Activated T-helper 1 cell treated with anti-CD3 and anti-CD28 coated beads, Interleukin-2, amount 50 U/mL, for 16 hours (primary cell): Measurements from ENCODE around the gene GALE.
"Not testable (repeated sequence)": the region's sequence is repeated elsewhere in the genome, so short reads cannot be mapped to it uniquely, and the experiment has no call there.

Experiments used
- DNase-seq, 2 donors: peaks; one replicate each; pipeline ENCODE4 v3.0.0-alpha.2; 2020; ENCODE audit warnings: low read depth in 1 of 2, low spot score in 1 of 2

GALE gene

DNA sequence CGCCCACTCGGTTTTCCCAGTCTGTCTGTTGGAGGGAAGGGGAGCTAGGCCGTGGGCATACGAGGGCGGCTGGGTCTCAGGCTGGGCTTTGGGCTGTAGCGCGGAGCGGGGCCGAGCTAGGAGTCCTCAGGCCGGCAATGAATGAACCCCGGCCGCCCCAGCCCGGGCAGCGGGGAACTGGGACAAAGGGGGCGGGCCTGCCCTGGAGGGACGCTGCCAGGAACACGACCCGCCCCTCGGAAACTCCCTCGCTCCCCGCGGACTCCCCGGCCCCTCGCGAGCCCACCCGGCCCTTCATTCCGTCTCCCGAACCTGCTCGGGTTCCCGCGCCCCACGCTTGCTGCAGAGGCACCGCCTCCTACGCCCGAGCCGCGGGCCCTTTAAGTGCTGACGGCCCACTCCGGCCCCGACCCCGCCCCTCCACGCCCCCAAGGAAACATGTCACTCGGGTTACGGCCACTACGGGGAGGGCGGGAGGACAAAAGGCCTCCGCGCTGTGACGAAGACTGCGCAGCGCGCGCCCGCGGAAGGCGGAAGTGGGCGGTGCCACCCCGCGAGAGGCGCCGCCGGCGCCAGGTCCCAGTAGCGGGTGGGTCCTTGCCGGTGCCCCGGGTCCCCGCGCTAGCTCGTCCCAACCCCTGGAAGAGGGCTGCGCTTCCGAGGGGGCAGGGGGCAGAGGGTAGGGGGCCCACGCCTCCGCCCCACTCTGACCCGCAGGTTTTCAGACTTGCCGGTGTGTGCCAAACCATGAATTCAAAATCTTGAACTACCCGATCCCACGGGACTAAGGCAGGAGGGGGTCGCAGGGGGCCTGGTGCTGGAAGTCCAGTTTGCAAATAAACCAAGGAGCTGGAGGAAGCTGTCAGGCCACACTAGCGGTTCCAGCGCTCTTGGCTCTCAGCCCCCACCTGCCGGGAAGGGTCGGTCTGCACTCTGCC is at the start of gene GALE:
GALE (minus strand) TSS at position 355 of the 938 bp plus-strand sequence. CDS start 1,747 bp downstream, outside the sequence.
- peak; percentile 97 for DNase-seq

DNA sequence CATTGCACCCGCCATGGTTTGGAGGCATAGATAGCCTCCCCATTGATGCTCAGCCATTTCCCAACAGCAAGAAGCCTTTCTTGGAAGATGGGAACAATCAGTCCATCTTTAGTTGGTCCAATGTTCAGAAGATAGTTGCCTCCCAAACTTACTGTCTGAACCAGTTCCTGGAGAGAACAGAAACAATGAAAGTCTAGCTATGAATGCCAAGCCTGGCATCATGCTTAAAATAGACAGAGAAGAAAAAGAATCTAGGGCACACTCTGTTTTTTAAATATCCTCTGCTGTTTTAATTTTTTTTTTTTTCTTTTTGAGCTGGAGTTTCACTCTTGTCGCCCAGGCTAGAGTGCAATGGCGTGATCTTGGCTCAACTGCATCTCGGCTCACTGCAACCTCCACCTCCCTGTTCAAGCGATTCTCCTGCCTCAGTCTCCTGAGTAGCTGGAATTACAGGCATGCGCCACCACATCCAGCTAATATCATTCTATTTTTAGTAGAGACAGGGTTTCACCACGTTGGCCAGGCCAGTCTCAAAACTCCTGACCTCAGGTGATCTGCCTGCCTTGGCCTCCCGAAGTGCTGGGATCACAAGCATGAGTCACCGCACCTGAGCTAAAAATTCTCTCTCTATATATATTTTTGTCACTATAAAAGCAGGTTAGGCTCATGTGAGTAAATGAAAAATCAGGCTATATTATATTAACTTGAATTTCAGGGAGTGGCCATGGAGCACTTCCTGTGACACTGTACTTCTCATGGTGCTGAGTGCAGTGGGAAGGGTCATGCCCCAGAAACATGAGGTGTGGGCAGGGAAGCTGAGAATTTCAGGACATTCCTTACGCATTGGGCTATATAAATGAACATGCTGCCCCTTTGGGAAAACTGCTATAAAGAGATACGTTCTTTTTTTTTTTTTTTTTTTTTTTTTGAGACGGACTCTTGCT is 48.4 kb upstream of the GALE start:
- DNase-seq = no peak

DNA sequence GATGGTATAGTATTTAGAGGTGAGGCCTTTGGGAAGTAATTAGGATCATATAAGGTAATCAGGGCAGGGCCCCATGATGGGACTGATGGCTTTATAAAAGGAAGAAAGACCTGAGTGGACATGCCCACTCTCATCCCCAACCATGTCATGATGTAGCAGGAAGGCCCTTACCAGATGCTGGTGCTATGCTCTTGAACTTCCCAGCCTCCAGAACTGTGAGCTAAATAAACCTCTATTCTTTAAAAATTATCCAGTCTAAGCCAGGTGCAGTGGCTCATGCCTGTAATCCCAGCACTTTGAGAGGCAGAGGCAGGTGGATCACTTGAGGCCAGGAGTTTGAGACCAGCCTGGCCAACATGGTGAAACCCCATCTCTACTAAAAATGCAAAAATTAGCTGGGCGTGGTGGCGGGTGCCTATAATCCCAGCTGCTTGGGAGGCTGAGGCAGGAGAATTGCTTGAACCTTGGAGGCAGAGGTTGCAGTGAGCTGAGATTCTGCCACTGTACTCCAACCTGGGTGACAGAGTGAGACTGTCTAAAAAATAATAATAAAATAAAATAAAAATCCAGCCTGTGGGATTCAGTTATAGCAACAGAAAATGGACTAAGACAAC is 47.0 kb upstream of the GALE start:
- not testable (repeated sequence) for DNase-seq

DNA sequence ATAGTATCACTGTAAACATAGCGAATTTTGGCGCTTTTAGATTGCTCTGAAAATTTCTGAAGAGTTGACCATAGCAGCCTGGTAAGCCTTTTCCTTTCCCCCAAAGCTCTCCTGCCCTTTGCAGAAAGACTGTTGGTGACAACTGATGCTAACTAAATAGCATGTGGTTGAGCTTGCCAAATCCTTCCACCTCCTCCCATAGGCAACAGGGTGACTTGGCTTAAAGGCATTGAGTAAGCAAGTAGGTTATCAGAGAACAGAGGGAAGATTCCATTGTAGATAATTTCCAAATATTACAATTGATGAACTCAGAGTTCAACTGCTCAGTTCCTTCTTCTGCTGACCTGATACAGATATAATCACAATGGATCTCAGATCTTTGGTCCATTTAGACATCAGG is 44.6 kb upstream of the GALE start:
- DNase-seq = no peak

DNA sequence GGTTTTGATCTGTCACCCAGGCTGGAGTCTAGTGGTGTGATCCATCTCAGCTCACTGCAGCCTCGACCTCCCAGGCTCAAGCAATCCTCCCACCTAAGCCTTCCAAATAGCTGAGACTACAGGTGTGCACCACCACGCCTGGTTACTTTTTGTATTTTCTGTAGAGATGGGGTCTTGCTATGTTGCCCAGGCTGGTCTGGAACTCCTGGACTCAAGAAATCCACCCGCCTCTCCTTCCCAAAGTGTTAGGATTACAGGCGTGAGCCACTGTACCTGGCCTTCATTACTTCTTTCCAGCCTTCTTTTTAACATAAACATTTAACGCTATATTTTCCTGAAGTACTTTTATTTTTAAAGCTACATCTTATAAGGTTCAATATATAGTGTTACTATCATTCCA is 43.1 kb upstream of the GALE start:
- DNase-seq = no peak

DNA sequence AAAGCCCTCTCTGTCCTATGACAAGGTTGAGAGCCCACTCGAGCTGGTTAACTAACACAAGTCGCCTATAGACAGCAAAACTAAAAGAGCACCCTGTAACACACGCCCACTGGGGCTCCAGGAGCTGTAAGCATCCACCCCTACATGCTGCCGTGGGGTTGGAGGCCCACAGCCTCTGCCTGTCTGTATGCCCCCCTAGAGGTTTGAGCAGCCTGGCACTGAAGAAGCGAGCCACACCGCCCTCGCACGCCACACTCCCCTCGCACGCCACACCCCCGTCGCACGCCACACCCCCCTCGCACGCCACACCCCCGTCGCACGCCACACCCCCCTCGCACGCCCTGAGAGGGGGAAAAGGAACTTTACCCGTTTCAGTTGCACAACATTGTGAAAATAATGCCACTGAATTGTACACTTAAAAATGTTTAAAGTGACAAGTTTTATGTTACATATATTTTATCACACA is 37.9 kb upstream of the GALE start:
- DNase-seq = peak; percentile 56 to 67

DNA sequence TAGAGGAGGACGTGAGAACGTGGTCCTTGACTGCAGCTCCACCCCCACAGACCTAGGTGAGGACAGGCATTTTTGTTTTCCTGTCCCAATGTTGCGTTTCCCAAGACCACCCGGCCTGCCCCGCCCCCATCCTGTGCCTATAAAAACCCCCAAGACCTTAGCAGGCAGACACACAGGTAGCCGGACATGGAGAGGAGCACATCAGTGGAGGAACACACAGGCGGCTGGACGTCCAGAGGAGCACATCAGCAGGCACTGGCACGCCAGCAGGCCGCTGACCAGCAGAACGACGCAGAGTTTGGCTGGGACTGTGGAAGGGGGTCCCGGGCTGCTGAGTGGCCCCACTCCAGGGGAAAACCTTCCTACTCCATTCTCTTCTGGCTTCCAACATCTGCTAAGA is 37.4 kb upstream of the GALE start:
- DNase-seq = no peak

DNA sequence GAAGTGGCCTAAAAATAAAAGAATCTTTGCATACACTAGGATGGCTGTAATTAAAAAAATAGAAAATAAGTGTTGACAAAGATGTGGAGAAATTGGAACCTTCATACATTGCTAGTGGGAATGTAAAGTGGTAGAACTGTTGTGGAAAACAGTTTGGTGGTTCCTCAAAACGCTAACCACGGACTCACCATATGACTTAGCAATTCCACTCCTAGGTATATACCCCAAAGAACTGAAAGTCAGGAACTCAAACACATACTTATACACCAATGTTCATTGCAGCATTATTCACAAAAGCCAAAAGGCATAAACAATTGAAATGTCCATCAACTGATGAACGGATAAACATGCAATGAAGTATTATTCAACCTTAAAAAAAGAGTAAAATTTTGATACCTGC is 35.5 kb upstream of the GALE start:
- DNase-seq = no peak

DNA sequence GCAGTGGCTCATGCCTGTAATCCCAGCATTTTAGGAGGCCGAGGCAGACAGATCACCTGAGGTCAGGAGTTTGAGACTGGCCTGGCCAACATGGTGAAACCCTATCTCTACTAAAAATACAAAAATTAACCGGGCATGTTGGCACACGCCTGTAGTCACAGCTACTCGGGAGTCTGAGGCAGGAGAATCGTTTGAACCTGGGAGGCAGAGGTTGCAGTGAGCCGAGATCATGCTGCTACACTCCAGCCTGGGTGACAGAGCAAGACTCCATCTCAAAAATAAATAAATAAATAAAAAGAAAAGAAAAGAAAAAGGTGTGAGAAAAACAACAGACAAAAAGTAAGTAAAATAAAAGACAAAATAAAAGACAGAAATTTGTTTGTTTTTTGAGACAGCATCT is 33.6 kb upstream of the GALE start:
- DNase-seq = not testable (repeated sequence)

DNA sequence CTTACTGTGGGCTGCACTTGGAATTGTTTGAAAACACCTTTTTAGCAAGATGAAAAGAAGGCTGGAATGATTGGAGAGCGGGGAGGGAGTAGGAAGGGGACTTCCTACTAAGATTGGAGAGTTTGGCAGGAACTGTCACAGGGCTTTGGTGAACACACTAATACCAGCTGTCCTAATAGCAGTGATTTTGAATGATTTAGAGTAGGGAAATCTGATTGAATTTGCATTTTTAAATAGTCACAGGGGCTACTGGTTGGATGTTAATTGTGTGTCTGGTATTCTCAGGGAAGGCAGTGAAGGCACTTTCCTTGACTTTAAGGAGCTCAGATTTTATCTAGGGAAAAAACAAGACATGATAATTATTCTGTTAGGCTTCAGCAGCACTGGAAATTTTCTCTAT is 27.2 kb upstream of the GALE start:
- no peak for DNase-seq

DNA sequence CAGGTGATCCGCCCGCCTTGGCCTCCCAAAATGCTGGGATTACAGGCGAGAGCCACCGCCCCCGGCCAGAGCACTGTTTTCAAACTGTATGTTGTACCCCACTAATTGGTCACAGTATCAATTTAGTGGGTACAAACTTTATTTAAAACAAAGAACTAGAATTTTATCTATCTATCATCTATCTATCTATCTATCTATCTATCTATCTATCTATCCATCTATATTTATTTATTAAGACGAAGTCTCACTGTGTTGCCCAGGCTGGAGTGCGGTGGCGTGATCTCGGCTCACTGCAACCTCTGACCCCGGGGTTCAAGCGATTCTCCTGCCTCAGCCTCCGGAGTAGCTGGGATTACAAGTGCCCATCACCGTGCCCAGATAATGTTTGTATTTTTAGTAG is 26.0 kb upstream of the GALE start:
- not testable (repeated sequence) for DNase-seq

DNA sequence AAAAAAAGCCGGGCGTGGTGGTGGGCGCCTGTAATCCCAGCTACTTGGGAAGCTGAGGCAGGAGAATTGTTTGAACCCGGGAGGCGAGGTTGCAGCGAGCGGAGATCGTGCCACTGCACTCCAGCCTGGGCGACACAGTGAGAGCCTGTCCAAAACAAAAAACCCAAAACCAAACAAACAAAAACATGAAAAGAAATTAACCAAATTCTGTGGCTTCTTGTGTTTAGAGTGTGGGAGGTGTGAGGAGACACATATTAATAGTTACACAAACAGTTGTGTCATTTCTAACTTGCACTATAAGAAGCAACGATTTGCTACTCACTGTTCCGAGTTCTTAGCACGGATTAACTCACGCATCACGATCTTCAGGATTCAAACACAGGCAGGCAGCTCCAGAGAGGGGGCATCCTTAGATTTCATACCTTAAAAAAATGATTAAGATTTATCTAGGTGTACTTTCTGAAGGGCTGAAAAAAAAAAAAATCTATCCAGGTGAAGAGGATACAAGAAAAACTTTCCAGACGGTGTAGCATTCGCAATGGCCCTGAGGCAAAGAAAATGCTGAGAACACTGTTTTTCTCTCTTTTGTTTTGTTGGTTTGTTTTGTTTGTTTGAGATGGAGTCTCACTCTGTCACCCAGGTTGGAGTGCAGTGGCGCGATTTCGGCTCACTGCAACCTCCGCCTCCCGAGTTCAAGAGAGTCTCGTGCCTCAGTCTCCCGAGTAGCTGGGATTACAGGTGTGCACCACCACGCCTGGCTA is 25.4 kb upstream of the GALE start:
- DNase-seq = no peak

DNA sequence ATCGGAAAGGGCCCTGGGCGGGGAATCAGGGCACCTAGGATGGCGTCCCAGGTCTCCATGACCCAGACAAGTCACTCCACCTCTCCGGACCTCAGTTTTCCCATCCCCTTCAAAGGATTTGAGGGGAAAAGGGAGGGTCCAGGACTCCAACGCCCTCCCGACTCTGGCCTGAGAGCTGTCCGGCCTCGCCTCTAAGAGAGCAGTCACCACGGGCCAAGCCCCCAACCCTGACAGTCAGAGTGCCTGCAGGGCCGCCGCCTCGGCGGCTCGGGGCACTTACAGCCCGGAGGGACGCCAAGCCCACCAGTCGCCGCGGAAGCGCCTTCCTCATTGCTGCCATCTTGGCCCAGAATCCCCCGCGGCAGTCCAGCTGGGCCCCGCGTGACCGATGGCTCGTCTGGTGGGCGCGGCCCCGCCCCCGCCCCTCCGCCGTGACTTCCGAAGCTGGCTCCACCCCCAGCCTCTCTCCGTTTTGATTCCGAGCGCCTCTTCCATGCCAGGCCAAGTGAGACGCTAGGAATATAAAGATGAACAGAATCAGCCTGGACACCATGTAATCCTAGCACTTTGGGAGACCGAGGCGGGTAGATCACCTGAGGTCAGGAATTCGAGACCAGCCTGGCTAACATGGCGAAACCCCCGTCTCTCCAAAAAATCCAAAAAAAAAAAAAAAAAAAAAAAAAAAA is 24.7 kb upstream of the GALE start, which contains the start of gene HMGCL:
HMGCL (minus strand) TSS at position 354 of the 686 bp plus-strand sequence; CDS start at position 340, 14 bp downstream.
- peak; percentile 72 to 83 for DNase-seq

DNA sequence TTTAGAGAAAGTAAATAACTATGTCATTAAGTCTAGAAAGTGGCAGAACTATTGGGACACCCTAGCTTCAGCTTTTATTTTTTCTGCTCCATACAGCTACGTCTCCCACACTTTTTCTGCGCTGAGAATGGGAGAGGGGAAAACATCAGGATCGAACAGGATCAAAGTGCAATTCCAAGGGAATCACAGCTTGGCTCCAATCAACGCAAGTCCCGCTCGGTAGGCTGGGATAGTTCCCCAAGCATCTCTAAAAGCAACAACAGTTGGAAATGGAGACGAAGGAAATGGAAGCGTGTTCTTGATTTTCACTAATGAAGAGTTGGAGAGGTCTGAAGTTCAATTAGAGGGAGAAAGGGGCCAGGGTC is 24.1 kb upstream of the GALE start:
- DNase-seq = no peak

DNA sequence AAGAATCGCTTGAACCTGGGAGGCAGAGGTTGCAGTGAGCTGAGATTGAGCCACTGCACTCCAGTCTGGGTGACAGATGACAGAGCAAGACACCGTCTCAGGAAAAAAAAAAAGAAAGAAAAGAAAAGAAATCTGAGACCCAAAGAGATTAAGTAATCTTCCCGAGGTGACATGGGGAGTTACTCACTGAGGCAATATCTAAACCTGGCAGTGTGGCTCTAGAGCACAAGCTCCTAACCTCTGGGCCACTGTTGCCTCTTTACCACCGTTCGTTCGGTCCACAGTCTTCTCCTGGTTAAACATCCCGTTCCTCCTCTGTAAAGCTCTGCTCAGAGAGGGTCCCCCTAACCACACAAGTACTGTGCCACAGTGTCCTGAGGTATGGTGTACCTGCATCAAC is 23.2 kb upstream of the GALE start:
- no peak for DNase-seq

DNA sequence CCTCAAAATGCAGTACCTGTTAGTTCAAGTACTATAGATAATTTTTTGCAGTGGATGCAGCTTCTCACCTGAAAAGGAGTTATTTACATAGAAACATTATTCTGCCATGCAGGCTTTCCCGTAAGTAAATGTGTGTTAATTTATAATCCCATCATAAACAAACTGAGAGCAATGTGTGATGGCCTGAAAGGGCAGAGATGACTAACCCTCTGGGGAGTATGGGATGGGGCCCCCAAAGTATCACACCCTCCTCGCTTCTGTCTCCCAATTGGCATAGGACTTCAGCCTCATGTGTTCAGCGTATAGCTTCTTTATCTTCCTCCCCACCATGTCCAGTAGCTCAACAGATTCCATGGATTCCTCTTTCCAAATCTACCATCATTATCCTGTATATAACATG is 17.1 kb upstream of the GALE start:
- no peak for DNase-seq

DNA sequence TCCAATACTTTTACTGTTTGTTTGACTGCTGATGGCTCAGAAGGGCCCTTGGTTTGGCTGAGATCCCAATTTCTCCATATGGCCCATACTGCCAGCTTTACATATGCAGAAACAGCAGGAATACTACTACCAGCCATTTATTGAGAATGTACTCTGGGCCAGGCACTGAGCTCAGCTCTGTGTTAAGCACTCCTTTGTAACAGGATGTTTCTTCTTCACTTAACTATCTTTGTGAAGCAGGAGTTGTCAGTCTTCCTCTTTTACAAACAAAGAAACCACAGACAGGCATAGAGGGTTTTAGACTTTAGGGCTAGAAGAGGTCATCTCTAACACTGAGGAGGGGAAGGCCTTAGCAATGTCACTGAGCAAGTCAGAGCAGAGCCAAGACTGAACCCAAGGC is 16.4 kb upstream of the GALE start:
- no peak for DNase-seq

DNA sequence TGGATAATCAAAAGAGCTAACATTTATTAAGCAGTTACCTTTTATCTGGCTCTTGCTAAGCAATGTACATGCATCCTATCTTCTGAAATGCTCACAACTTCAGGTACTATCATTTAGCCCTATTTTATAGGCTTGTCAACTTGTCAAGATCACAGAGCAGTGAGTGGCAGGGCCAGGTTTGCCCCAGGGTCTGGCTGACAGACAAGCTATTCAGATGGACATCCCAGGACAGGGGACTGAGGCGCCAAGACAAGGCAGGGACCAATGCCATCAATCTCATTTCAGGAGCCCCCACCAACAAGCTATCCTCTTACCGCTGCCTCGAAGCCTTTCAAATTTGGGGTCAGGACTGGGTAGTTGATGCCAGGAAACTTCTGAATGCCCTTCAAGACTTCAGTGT is 15.8 kb upstream of the GALE start:
- no peak for DNase-seq

DNA sequence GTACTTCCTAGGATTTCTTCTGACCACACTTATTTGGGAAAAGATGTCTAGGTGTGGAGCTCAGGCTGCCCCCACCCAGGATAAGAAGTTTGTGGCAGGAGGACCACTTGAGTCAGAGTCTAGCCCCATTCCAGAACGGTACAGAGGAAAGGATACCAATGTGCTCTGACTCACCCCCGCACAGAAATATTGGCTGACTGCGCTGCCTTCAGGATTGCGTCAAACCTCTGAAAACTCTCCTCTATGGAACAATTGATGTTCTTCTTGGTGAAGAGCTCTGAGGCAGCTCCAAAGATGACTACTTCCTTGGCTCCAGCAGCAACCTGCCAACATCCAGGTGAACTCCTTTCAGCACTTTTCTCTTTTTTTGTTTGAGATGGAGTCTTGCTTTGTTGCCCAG is 13.5 kb upstream of the GALE start:
- no peak for DNase-seq
